NCI-H128 (cell line): Measurements from ENCODE around the gene ERP44.
"Not testable (repeated sequence)": the region's sequence is repeated elsewhere in the genome, so short reads cannot be mapped to it uniquely, and the experiment has no call there.

ENCODE experiments used
- DNase-seq: peaks from one replicate; lab custom pipeline; 2025; ENCODE audit not compliant: unreplicated experiment; lab: John Stamatoyannopoulos, UW

ERP44 gene

GRCh38 chr9:100019541-100019940 lies 79.3 kb downstream of the ERP44 start:
- no peak for DNase-seq

GRCh38 chr9:100014846-100015245 lies 84.0 kb downstream of the ERP44 start:
- no peak for DNase-seq

- DNase-seq = no peak
Measured at GRCh38 chr9:100013573-100013972, 85.2 kb downstream of the ERP44 start.

- DNase-seq = no peak
Measured at GRCh38 chr9:100012279-100012678, 86.5 kb downstream of the ERP44 start.

GRCh38 chr9:100011062-100011681 lies 87.6 kb downstream of the ERP44 start:
- DNase-seq = no peak

GRCh38 chr9:99999797-100000196 lies 99.0 kb downstream of the ERP44 start:
- no peak for DNase-seq

- no peak for DNase-seq
Measured at GRCh38 chr9:99998866-99999265, 99.9 kb downstream of the ERP44 start.

- DNase-seq = no peak
Measured at GRCh38 chr9:99998266-99998665, 100.5 kb downstream of the ERP44 start.

GRCh38 chr9:99990508-99990907 lies 108.3 kb downstream of the ERP44 start:
- not testable (repeated sequence) for DNase-seq

GRCh38 chr9:99986642-99987041 lies 112.2 kb downstream of the ERP44 start:
- DNase-seq = no peak

- DNase-seq = no peak
Measured at GRCh38 chr9:99980598-99980997, 118.2 kb downstream of the ERP44 start.

- DNase-seq = no peak
Measured at GRCh38 chr9:99978221-99978620, 120.6 kb downstream of the ERP44 start.

- no peak for DNase-seq
Measured at GRCh38 chr9:99977033-99977792, 121.6 kb downstream of the ERP44 start.

GRCh38 chr9:99973455-99973854 lies 125.3 kb downstream of the ERP44 start:
- DNase-seq = no peak

- DNase-seq = no peak
Measured at GRCh38 chr9:99971410-99971809, 127.4 kb downstream of the ERP44 start.

- no peak for DNase-seq
Measured at GRCh38 chr9:99970481-99970880, 128.3 kb downstream of the ERP44 start.

- no peak for DNase-seq
Measured at GRCh38 chr9:99967457-99967856, 131.3 kb downstream of the ERP44 start.

GRCh38 chr9:99966716-99967115 lies 132.1 kb downstream of the ERP44 start:
- no peak for DNase-seq

- DNase-seq = no peak
Measured at GRCh38 chr9:99966001-99966400, 132.8 kb downstream of the ERP44 start.

- DNase-seq = no peak
Measured at GRCh38 chr9:99964336-99964735, 134.5 kb downstream of the ERP44 start.

GRCh38 chr9:99962680-99963261 lies 136.0 kb downstream of the ERP44 start:
- DNase-seq = no peak

- no peak for DNase-seq
Measured at GRCh38 chr9:99955606-99956005, 143.2 kb downstream of the ERP44 start.
